HCT116 (cell line): ENCODE data around the gene DHRS11. TPM values are rescaled to one million over a fixed set of nuclear protein-coding genes. Genes with fewer than 3 reads are reported as not detected.

Experiments
- ATAC-seq: fragments of 200-7000 bp; cut with Tn5 transposase; 2 replicates; pipeline ENCODE4 v1.9.1; 2020; ENCODE audit warnings: mild to moderate bottlenecking, moderate library complexity
- BruUV-seq: library from RNA; stranded (reverse); fragments of 400-500 nt; replicated peaks from 2 replicates; lab custom pipeline; 2021; lab: Mats Ljungman, UMichigan
- CTCF ChIA-PET: fragments of 300-600 bp; sonication (Branson Sonifier 250); formaldehyde crosslinking; loops from one replicate; lab custom pipeline; 2021; ENCODE audit warnings: antibody characterized with exemption; lab: Charles Lee
- POLR2A ChIA-PET: fragments of 300-600, 350-600 bp; sonication (Branson Sonifier 250); formaldehyde crosslinking; loops from one replicate; lab custom pipeline; 2021; ENCODE audit warnings: antibody characterized with exemption; lab: Charles Lee
- RAD21 ChIA-PET, 2 experiments: fragments of 300-600 bp; sonication (Branson Sonifier 250); formaldehyde crosslinking; loops; one replicate each; lab custom pipeline; 2023; ENCODE audit warnings: low total read pairs in 2 of 2; ENCODE audit not compliant: uncharacterized antibody in 2 of 2, unreplicated experiment in 2 of 2, low non-redundant PET in 1 of 2; lab: Charles Lee
- DNase-seq: peaks from one replicate; pipeline ENCODE4 v3.0.0-alpha.2; 2010; ENCODE audit warnings: low read depth, low spot score
- H2AFZ ChIP-seq: fragments of 200-600 bp; shearing (Covaris generic), sonication (generic); 2 replicates; pipeline ENCODE4 v1.6.1; 2017; ENCODE audit warnings: low read depth, mixed run types, mixed read lengths, antibody characterized with exemption, low read length; ENCODE audit not compliant: poor library complexity, severe bottlenecking
- H3K27ac ChIP-seq: 2 replicates; pipeline ENCODE4 v1.5.1; 2012; ENCODE audit warnings: low read depth, low read length
- H3K27me3 ChIP-seq: fragments of 200-600 bp; sonication (generic); 2 replicates; pipeline ENCODE4 v1.6.1; 2016; ENCODE audit warnings: mixed run types, low read length, mixed read lengths; ENCODE audit not compliant: insufficient read depth
- H3K36me3 ChIP-seq, 2 experiments: fragments of 200-500 bp in 1 of 2; fragments of 200-600 bp in 1 of 2; sonication (Bioruptor generic) in 1 of 2; sonication (generic) in 1 of 2; 2 replicates each; pipeline versions ENCODE4 v1.5.1 to v1.6.1; 2014 to 2016; ENCODE audit warnings: low read length in 2 of 2, inconsistent platforms in 1 of 2, mixed read lengths in 1 of 2, mixed run types in 1 of 2; ENCODE audit not compliant: insufficient read depth in 2 of 2, control insufficient read depth in 1 of 2
- H3K4me1 ChIP-seq, 2 experiments: fragments of 200-600 bp in 1 of 2; sonication (generic) in 1 of 2; 2 replicates each; pipeline versions ENCODE4 v1.5.1 to v1.6.1; 2012 to 2017; ENCODE audit warnings: low read length in 2 of 2, inconsistent platforms in 1 of 2, mild to moderate bottlenecking in 1 of 2, mixed read lengths in 1 of 2, mixed run types in 1 of 2, moderate library complexity in 1 of 2; ENCODE audit not compliant: insufficient read depth in 2 of 2, control insufficient read depth in 1 of 2
- H3K4me2 ChIP-seq: fragments of 200-600 bp; sonication (generic); 2 replicates; pipeline ENCODE4 v1.6.1; 2017; ENCODE audit warnings: mixed run types, low read length, mixed read lengths
- H3K4me3 ChIP-seq, 2 experiments: fragments of 200-600 bp in 1 of 2; sonication (generic) in 1 of 2; replicated peaks in 1 of 2; 2 replicates each; pipeline ENCODE4 v1.5.1; 2011 to 2016; ENCODE audit warnings: low read length in 2 of 2, control low read depth in 1 of 2, low read depth in 1 of 2, mild to moderate bottlenecking in 1 of 2, mixed read lengths in 1 of 2, mixed run types in 1 of 2
- H3K79me2 ChIP-seq: fragments of 200-600 bp; sonication (generic); 2 replicates; pipeline ENCODE4 v1.6.1; 2017; ENCODE audit warnings: mild to moderate bottlenecking, mixed run types, low read length, moderate library complexity, mixed read lengths; ENCODE audit not compliant: insufficient read depth
- H3K9ac ChIP-seq: fragments of 200-600 bp; sonication (generic); 2 replicates; pipeline ENCODE4 v1.6.1; 2016; ENCODE audit warnings: low read length, mixed read lengths
- H3K9me2 ChIP-seq: fragments of 200-600 bp; sonication (generic), shearing (Covaris generic); 2 replicates; pipeline ENCODE4 v1.6.1; 2017; ENCODE audit warnings: mixed run types, mild to moderate bottlenecking, moderate library complexity; ENCODE audit not compliant: insufficient read depth
- H3K9me3 ChIP-seq, 2 experiments: fragments of 200-500 bp in 1 of 2; fragments of 200-600 bp in 1 of 2; sonication (Bioruptor generic) in 1 of 2; sonication (generic) in 1 of 2; 2 replicates each; pipeline ENCODE4 v1.6.1; 2014 to 2017; ENCODE audit warnings: low read length in 2 of 2, mixed read lengths in 2 of 2, inconsistent platforms in 1 of 2, low read depth in 1 of 2, mild to moderate bottlenecking in 1 of 2, mixed run types in 1 of 2, moderate library complexity in 1 of 2; ENCODE audit not compliant: control insufficient read depth in 1 of 2, insufficient read depth in 1 of 2
- H4K20me1 ChIP-seq: fragments of 200-600 bp; sonication (generic), shearing (Covaris generic); 2 replicates; pipeline ENCODE4 v1.6.1; 2017; ENCODE audit warnings: mixed run types, mild to moderate bottlenecking, moderate library complexity; ENCODE audit not compliant: insufficient read depth
- CTCF ChIP-seq, 3 experiments: fragments of 200-600 bp in 1 of 3; sonication (generic) in 1 of 3; IDR thresholded peaks in 2 of 3; conservative IDR thresholded peaks in 1 of 3; 2 replicates each; pipeline ENCODE4 v1.5.1; 2012 to 2017; ENCODE audit warnings: low read depth in 2 of 3, low read length in 2 of 3, antibody characterized with exemption in 1 of 3, borderline replicate concordance in 1 of 3, control low read depth in 1 of 3, mild to moderate bottlenecking in 1 of 3, mixed read lengths in 1 of 3, mixed run types in 1 of 3, moderate library complexity in 1 of 3; ENCODE audit not compliant: insufficient read depth in 1 of 3
- EGR1 ChIP-seq: IDR thresholded peaks from 2 replicates; pipeline ENCODE4 v1.6.1; 2012; ENCODE audit warnings: low read depth
- ELF1 ChIP-seq: IDR thresholded peaks from 2 replicates; pipeline ENCODE4 v1.6.1; 2012; ENCODE audit warnings: low read depth, borderline replicate concordance
- EZH2 ChIP-seq: fragments of 200-600 bp; sonication (generic); IDR thresholded peaks from 2 replicates; pipeline ENCODE4 v1.6.1; 2017; ENCODE audit warnings: antibody characterized with exemption, mixed run types
- MAX ChIP-seq: IDR thresholded peaks from 2 replicates; pipeline ENCODE4 v1.6.1; 2012
- RAD21 ChIP-seq: IDR thresholded peaks from 2 replicates; pipeline ENCODE4 v1.6.1; 2012; ENCODE audit warnings: low read depth, mild to moderate bottlenecking
- SIN3A ChIP-seq: IDR thresholded peaks from 2 replicates; pipeline ENCODE4 v1.6.1; 2012; ENCODE audit warnings: low read depth
- SP1 ChIP-seq: IDR thresholded peaks from 2 replicates; pipeline ENCODE4 v1.6.1; 2012; ENCODE audit warnings: low read depth
- TCF7L2 ChIP-seq: IDR thresholded peaks from 2 replicates; pipeline ENCODE4 v1.7.0; 2011; ENCODE audit warnings: borderline replicate concordance, inconsistent platforms; ENCODE audit not compliant: insufficient read depth, insufficient read length; ENCODE audit errors: extremely low read depth
- YY1 ChIP-seq: IDR thresholded peaks from 2 replicates; pipeline ENCODE4 v1.6.1; 2011; ENCODE audit warnings: low read length, low read depth, moderate library complexity, mild to moderate bottlenecking; ENCODE audit not compliant: insufficient replicate concordance; ENCODE audit errors: extremely low read depth
- intact Hi-C: fragments of 100-400 bp; cut with micrococcal nuclease; formaldehyde crosslinking; loops from 2 replicates; pipeline ENCODE4 v1.10.0; 2022
- total RNA-seq: library from RNA; stranded (reverse); gene quantifications from one replicate; pipeline ENCODE4 v1.2.1, GENCODE V29; 2021; ENCODE audit not compliant: unreplicated experiment

The DHRS11 gene
- total RNA-seq, 1 experiment from 2014 or later, result 21.5 TPM

- H3K4me2 ChIP-seq, result no peak overlapping the region
- no TSS peak for BruUV-seq
- peaks cover 0 to 4% of the 10 kb centered on the region in 2 experiments; a peak in 2 of 4 replicates for H3K4me1 ChIP-seq
- intact Hi-C loops, result loop anchor here (1.0 to 5.0 kb wide), 6 partner anchors 126 to 768 kb away; no protein-coding TSS in a partner anchor
- 0 out of 2 replicates have a peak overlapping the region, but pooled peaks have one; percentile 3 for H3K9ac ChIP-seq
- H3K27ac ChIP-seq, result no peak overlapping the region
- no peaks in the 10 kb centered on the region for H4K20me1 ChIP-seq
- no peak overlapping the region for H2AFZ ChIP-seq
- CTCF ChIA-PET, result interaction anchor here (0.6 to 4.1 kb wide), 10 partner anchors 14 to 744 kb away, joined by 3 to 25 read pairs (median 4); partner anchors contain the start of gene RDM1
- no peak overlapping the region for H3K4me3 ChIP-seq
- peak; percentile 54 for DNase-seq
- no peaks in the 10 kb centered on the region for H3K79me2 ChIP-seq
- H3K9me2 ChIP-seq, result no peaks in the 10 kb centered on the region
- TF ChIP-seq YY1, result no peak
- TF ChIP-seq RAD21, result peak; percentile 98
- TF ChIP-seq SP1, result no peak
- TF ChIP-seq EGR1, result no peak
- TF ChIP-seq EZH2, result no peak
- no peak for TF ChIP-seq ELF1
- TF ChIP-seq TCF7L2, result no peak
- TF ChIP-seq MAX, result peak; percentile 62; the same call in 1 of the 2 replicates
- TF ChIP-seq CTCF (IDR thresholded peaks at IDR 0.05 in 2 of 3, conservative IDR thresholded peaks at IDR 0.05 in 1 of 3; ENCODE audit: borderline replicate concordance in 1 of 3, insufficient read depth in 1 of 3, low read depth in 2 of 3, low read length in 2 of 3), result peak; percentile 92 to 98 (median 98)
- no peak for TF ChIP-seq SIN3A
- TF ChIP-seq, all 23 proteins: peak for 3
- POLR2A ChIA-PET, result no interaction called here
- RAD21 ChIA-PET, result interaction anchor here in 1 of 2 experiments (1.0 kb wide), 1 partner anchor 126 kb away, joined by 3 read pairs; no protein-coding TSS in a partner anchor
- Histone ChIP-seq H3K27me3 (0 out of 2 replicates have a peak, but pooled peaks cover 4% of the 10 kb centered on the region), H3K9me3 (no peaks in the 10 kb centered on the region), H3K36me3 (no peaks in the 10 kb centered on the region)
- ATAC-seq, result peak; percentile 95
Measured at GRCh38 chr17:36629252-36629847, 37.7 kb downstream of the DHRS11 start.
